ENCODE measurements around the gene B3GNT9. TPM values are rescaled to one million over a fixed set of nuclear protein-coding genes. Genes with fewer than 3 reads are reported as not detected.

Gene B3GNT9
- total RNA-seq, 1 experiment from 2014 or later = 2.3 TPM

DNA sequence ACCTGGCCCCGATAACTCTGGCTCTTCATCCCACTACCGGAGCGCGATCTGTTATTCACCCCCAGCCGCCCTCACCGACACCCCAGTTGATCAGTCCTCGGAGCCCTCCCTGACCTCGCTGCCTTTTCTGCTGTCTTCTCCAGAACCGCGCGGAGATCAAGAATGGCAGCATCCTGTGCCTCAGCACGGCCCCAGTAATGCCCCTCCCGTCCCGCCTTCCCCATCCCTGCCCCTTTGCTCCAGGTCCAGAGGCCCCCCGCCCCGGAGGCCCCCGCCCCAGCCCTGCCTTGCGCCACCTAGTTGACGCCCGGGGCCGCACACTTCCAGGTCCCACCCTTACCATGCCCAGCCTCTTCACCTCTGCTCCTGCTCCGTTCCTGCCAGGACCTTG, 49.0 kb upstream of the B3GNT9 start:
- no peaks in the 10 kb centered on the region for H3K9me3 ChIP-seq (ENCODE audit: low read length)
- no peaks in the 10 kb centered on the region for H3K4me1 ChIP-seq (ENCODE audit: insufficient read depth, low read length)
- intact Hi-C loops (cut with micrococcal nuclease) = loop anchor here (10.0 kb wide), 1 partner anchor 45 kb away; the partner anchor contains the start of genes FHOD1 and SLC9A5
- H3K27me3 ChIP-seq (ENCODE audit: low read length) = no peaks in the 10 kb centered on the region
- H3K36me3 ChIP-seq (ENCODE audit: low read depth, low read length) = peaks cover 12% of the 10 kb centered on the region; the same call in 1 of the 2 replicates
- no peak overlapping the region for H3K4me2 ChIP-seq (ENCODE audit: low read length)
- ATAC-seq (no peak), DNase-seq (no peak)
- H3K9me2 ChIP-seq (replicated peaks; ENCODE audit: low read length) = no peaks in the 10 kb centered on the region
- TF ChIP-seq EZH2phosphoT487 (IDR thresholded peaks at IDR 0.05; ENCODE audit: borderline replicate concordance, low read length) = no peak
- no peak for TF ChIP-seq EZH2 (IDR thresholded peaks at IDR 0.05; ENCODE audit: low read length, unreplicated experiment)
- TF ChIP-seq, protein P1, sequence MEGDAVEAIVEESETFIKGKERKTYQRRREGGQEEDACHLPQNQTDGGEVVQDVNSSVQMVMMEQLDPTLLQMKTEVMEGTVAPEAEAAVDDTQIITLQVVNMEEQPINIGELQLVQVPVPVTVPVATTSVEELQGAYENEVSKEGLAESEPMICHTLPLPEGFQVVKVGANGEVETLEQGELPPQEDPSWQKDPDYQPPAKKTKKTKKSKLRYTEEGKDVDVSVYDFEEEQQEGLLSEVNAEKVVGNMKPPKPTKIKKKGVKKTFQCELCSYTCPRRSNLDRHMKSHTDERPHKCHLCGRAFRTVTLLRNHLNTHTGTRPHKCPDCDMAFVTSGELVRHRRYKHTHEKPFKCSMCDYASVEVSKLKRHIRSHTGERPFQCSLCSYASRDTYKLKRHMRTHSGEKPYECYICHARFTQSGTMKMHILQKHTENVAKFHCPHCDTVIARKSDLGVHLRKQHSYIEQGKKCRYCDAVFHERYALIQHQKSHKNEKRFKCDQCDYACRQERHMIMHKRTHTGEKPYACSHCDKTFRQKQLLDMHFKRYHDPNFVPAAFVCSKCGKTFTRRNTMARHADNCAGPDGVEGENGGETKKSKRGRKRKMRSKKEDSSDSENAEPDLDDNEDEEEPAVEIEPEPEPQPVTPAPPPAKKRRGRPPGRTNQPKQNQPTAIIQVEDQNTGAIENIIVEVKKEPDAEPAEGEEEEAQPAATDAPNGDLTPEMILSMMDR (conservative IDR thresholded peaks at IDR 0.05; ENCODE audit: low read depth, low read length) = no peak
- H3K27ac ChIP-seq (ENCODE audit: low read length) = no peak overlapping the region
- H2AFZ ChIP-seq (ENCODE audit: low read length) = no peak overlapping the region
- no peaks in the 10 kb centered on the region; the same call in 1 of the 2 replicates for H4K20me1 ChIP-seq (ENCODE audit: low read length)
- ChIA-PET CTCF (no interaction called here), POLR2A (ENCODE audit: unreplicated experiment) (no interaction called here)
- H3K79me2 ChIP-seq (ENCODE audit: low read length) = peaks cover 2% of the 10 kb centered on the region; the same call in 1 of the 2 replicates
- H3K9ac ChIP-seq (ENCODE audit: low read length) = no peak overlapping the region
- no peak overlapping the region for H3K4me3 ChIP-seq (ENCODE audit: low read length)
- no peaks in the 10 kb centered on the region for H3F3A ChIP-seq (ENCODE audit: low read length, unreplicated experiment)
- no TSS peak for BruUV-seq (replicated peaks)

DNA sequence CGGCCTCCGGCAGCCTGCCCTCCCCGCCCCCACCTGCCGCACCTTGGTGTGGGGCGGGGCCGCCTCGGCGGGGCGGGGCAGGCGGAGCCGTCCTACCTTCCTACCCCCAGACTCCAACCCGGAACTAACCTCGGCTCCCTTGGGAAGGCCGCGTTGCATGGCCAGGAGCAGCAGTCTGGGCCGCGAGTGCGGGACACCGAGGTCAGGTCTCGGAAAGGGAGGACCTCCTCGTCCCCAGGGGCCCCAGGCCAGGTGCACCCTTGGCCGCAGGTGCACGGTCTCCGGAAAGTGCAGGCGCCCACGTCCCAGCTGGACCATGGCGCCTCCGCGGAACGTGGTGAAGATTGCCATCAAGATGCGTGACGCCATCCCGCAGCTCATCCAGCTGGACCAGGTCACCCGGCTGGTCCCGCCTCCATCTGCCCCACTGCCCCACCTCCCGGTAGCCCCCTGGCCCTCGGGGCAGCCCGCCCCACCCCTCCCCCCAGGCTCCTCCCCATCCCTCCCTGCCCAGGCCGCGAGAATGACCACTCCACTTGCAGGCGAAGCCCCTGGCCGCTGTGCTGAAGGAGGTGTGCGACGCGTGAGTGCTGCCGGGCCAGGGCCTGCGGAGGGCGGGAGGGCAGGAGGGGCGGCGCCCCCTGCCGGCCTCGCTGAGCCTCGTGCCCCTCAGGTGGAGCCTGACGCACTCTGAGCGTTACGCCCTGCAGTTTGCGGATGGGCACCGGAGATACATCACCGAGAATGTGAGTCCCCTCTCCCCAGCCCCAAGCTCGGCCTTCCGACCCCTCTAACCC, 48.4 kb upstream of the B3GNT9 start, which contains the start of gene ELMO3:
Gene ELMO3, plus strand, starts transcription at position 121 of the 797 bp plus-strand sequence. Its CDS starts 196 bp downstream, at position 317.
- Histone ChIP-seq H3K27ac (ENCODE audit: low read length) (no peak within 1 kb of the TSS), H3F3A (ENCODE audit: low read length, unreplicated experiment) (no peaks in the 10 kb centered on the region), H3K4me2 (ENCODE audit: low read length) (no peak within 1 kb of the TSS), H3K9me2 (replicated peaks; ENCODE audit: low read length) (no peaks in the 10 kb centered on the region), H3K4me1 (ENCODE audit: insufficient read depth, low read length) (no peaks in the 10 kb centered on the region), H3K9ac (ENCODE audit: low read length) (no peak within 1 kb of the TSS), H3K36me3 (ENCODE audit: low read depth, low read length) (peaks cover 15% of the 10 kb centered on the region; the same call in 1 of the 2 replicates), H3K4me3 (ENCODE audit: low read length) (no peak within 1 kb of the TSS), H3K79me2 (ENCODE audit: low read length) (peaks cover 8% of the 10 kb centered on the region), H3K27me3 (ENCODE audit: low read length) (no peaks in the 10 kb centered on the region), H2AFZ (ENCODE audit: low read length) (no peak within 1 kb of the TSS), H3K9me3 (ENCODE audit: low read length) (no peaks in the 10 kb centered on the region), H4K20me1 (ENCODE audit: low read length) (no peaks in the 10 kb centered on the region; the same call in 1 of the 2 replicates)
- DNase-seq (no peak), ATAC-seq (peak; percentile 33)
- no peak for TF ChIP-seq EZH2 (IDR thresholded peaks at IDR 0.05; ENCODE audit: low read length, unreplicated experiment)
- CTCF ChIA-PET = interaction anchor here (1.1 to 2.3 kb wide), 2 partner anchors 28 to 45 kb away, joined by 3 to 9 read pairs; partner anchors contain the start of gene TMEM208
- no TSS peak for BruUV-seq (replicated peaks)
- POLR2A ChIA-PET (ENCODE audit: unreplicated experiment) = no interaction called here
- intact Hi-C loops (cut with micrococcal nuclease) = loop anchor here (10.0 kb wide), 1 partner anchor 46 kb away; the partner anchor contains the start of genes FHOD1 and SLC9A5

DNA sequence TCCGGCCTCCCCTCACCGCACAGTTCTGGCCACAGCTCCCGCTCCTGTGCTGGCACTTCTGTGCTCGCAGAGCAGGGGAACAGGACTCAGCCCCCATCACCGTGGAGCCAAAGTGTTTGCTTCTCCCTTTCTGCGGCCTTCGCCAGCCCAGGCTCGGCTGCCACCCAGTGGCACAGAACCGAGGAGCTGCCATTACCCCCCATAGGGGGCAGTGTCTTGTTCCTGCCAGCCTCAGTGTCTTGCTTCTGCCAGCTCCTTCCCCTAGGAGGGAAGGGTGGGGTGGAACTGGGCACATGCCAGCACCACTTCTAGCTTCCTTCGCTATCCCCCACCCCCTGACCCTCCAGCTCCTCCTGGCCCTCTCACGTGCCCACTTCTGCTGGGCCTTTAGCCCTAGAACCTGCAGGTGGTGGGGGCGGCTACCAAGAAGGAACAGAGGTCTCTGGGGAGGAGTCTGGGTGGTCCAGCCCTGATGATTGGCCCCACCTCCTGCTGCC, 47.5 kb upstream of the B3GNT9 start:
- Histone ChIP-seq H3K9ac (ENCODE audit: low read length) (no peak overlapping the region), H3K27ac (ENCODE audit: low read length) (no peak overlapping the region), H3F3A (ENCODE audit: low read length, unreplicated experiment) (no peaks in the 10 kb centered on the region), H2AFZ (ENCODE audit: low read length) (no peak overlapping the region), H3K9me3 (ENCODE audit: low read length) (no peaks in the 10 kb centered on the region), H4K20me1 (ENCODE audit: low read length) (no peaks in the 10 kb centered on the region; the same call in none of the 2 replicates), H3K36me3 (ENCODE audit: low read depth, low read length) (peaks cover 18% of the 10 kb centered on the region; the same call in 1 of the 2 replicates), H3K27me3 (ENCODE audit: low read length) (no peaks in the 10 kb centered on the region), H3K4me1 (ENCODE audit: insufficient read depth, low read length) (peaks cover 6% of the 10 kb centered on the region), H3K79me2 (ENCODE audit: low read length) (peaks cover 17% of the 10 kb centered on the region), H3K4me3 (ENCODE audit: low read length) (no peak overlapping the region), H3K9me2 (replicated peaks; ENCODE audit: low read length) (no peaks in the 10 kb centered on the region), H3K4me2 (ENCODE audit: low read length) (no peak overlapping the region)
- DNase-seq = peak; percentile 30
- ChIA-PET POLR2A (ENCODE audit: unreplicated experiment) (interaction anchor here (0.6 kb wide), 2 partner anchors 70 to 1498 kb away, joined by 4 to 15 read pairs; no protein-coding TSS in a partner anchor), CTCF (interaction anchor here (0.9 to 2.3 kb wide), 3 partner anchors 29 to 49 kb away, joined by 3 to 9 read pairs (median 5); partner anchors contain the start of gene TMEM208)
- TF ChIP-seq, protein P1 (conservative IDR thresholded peaks at IDR 0.05; ENCODE audit: low read depth, low read length) = peak; percentile 70
- TF ChIP-seq EZH2 (IDR thresholded peaks at IDR 0.05; ENCODE audit: low read length, unreplicated experiment) = no peak
- BruUV-seq (replicated peaks) = no TSS peak
- intact Hi-C loops (cut with micrococcal nuclease) = loop anchor here (10.0 kb wide), 1 partner anchor 47 kb away; the partner anchor contains the start of genes FHOD1 and SLC9A5
- ATAC-seq = peak; percentile 77
